ENCODE measurements around the gene PA2G4.

Gene PA2G4

GRCh38 chr12:56126732-56127239 is 22.4 kb downstream of the PA2G4 start:
- TF ChIP-seq, protein P1, sequence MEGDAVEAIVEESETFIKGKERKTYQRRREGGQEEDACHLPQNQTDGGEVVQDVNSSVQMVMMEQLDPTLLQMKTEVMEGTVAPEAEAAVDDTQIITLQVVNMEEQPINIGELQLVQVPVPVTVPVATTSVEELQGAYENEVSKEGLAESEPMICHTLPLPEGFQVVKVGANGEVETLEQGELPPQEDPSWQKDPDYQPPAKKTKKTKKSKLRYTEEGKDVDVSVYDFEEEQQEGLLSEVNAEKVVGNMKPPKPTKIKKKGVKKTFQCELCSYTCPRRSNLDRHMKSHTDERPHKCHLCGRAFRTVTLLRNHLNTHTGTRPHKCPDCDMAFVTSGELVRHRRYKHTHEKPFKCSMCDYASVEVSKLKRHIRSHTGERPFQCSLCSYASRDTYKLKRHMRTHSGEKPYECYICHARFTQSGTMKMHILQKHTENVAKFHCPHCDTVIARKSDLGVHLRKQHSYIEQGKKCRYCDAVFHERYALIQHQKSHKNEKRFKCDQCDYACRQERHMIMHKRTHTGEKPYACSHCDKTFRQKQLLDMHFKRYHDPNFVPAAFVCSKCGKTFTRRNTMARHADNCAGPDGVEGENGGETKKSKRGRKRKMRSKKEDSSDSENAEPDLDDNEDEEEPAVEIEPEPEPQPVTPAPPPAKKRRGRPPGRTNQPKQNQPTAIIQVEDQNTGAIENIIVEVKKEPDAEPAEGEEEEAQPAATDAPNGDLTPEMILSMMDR (IDR thresholded peaks at IDR 0.05; ENCODE audit: low read length, missing control alignments) = no peak
- no peak for DNase-seq (ENCODE audit: low read depth)
- H3K4me3 ChIP-seq (replicated peaks; ENCODE audit: low read depth, low read length) = no peak overlapping the region

GRCh38 chr12:56127485-56127887 is 23.1 kb downstream of the PA2G4 start:
- H3K4me3 ChIP-seq (replicated peaks; ENCODE audit: low read depth, low read length) = peak overlapping the region; percentile 53
- no peak for DNase-seq (ENCODE audit: low read depth)
- TF ChIP-seq, protein P1 (IDR thresholded peaks at IDR 0.05; ENCODE audit: low read length, missing control alignments) = no peak

DNA sequence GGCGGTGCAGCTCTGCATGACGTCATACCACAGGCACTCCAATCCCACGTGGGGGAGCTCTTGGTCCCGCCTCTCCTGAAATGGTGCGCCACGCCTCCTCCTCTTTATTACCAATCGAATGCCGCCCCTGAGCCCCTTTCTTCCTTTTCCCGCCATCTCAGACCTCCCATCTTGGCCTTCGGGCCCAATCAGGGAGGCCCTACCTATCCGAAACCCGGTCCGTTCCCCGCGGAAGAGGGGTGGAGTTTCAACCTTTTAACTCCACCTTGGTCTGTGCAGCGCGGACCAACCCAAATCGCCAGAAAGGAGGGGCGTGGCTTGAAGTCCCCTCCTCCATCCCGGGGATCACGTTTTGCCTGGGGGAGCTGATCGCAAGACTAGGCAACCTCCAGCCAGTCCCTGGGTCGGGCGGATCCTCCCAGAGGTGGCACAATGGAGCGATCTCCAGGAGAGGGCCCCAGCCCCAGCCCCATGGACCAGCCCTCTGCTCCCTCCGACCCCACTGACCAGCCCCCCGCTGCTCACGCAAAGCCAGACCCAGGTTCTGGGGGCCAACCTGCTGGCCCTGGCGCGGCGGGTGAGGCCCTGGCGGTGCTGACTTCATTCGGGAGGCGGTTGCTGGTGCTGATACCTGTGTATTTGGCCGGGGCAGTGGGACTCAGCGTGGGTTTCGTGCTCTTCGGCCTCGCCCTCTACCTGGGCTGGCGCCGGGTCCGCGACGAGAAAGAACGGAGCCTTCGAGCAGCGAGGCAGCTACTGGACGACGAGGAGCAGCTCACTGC is 23.7 kb downstream of the PA2G4 start, which contains the start of gene ESYT1:
Gene ESYT1 (plus strand): TSS at position 380 of the 782 bp plus-strand sequence. CDS start 53 bp downstream, at position 433.
- peak within 1 kb of the TSS; percentile 90 for H3K4me3 ChIP-seq (replicated peaks; ENCODE audit: low read depth, low read length)

DNA sequence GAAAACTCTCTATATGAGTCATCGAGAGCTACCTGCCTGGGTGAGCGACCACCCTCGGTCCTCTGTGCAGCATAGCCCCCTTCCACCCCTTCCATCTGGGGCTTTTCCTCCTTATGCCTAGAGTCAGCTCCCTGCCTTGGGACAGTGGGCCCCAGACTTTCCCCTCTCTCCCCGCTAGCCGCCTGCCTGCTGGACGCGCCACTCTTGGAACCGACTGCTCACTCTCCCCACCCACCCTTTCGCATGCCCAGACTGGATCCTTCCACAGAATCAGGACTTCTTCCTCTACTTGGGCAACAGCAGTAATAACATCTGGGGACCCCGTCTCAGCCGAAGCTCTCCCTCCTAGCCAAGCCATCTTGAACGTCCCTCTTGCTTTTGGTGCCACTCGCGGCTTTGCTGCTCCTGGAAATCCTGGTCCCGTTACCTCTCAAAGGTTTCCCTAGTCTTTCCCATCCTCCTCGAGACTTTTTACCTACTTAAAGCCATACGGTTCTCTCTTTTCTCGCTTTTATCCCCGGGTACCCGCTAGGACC is 24.4 kb downstream of the PA2G4 start:
- TF ChIP-seq, protein P1 (IDR thresholded peaks at IDR 0.05; ENCODE audit: low read length, missing control alignments) = no peak
- peak overlapping the region; percentile 90 for H3K4me3 ChIP-seq (replicated peaks; ENCODE audit: low read depth, low read length)
- peak; percentile 31 for DNase-seq (ENCODE audit: low read depth)

More for the DNA sequence above, 23.7 kb downstream of the PA2G4 start, which contains the start of gene ESYT1:
- TF ChIP-seq, protein P1 (IDR thresholded peaks at IDR 0.05; ENCODE audit: low read length, missing control alignments) = no peak
- peak; percentile 100 for DNase-seq (ENCODE audit: low read depth)

DNA sequence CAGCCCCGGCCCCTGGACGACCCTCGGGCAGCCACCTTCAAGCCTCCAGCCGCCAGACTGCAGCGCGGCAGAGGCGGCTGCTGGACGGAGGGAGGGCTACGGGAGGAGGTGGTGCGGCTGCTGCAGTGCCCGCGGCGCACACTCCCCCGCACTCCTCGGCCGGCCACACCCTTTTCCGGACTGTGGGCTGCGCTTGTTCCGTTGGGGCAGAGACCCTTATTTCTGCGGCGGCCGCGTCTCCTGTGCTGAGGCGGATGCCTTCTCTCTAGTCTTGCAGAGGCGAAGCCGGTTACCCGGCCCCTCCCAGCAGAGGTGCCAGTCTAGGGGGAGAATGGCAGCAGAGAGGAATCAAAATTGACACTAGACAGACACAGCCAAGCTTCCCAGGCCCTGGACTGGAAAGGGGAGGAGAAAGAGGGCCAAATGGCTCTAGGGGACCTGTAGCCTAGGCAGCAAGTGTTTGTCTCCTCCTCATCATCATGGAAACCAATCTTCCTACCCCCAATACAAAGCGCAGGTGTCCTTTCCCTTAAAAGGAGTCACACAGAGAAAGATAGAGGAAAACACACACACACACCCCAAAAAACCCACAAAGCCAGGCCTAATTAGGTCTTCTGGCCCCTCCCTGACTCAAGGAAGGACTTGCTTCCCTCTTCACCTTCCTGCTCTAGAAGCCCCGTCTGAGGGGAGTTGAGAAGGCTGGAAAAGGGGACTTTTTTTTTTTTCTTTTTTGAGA is 25.0 kb downstream of the PA2G4 start:
- H3K4me3 ChIP-seq (replicated peaks; ENCODE audit: low read depth, low read length) = peak overlapping the region; percentile 90
- peak; percentile 59 for DNase-seq (ENCODE audit: low read depth)
- TF ChIP-seq, protein P1 (IDR thresholded peaks at IDR 0.05; ENCODE audit: low read length, missing control alignments) = no peak

GRCh38 chr12:56129942-56130495 is 25.7 kb downstream of the PA2G4 start:
- peak overlapping the region; percentile 90 for H3K4me3 ChIP-seq (replicated peaks; ENCODE audit: low read depth, low read length)
- TF ChIP-seq, protein P1 (IDR thresholded peaks at IDR 0.05; ENCODE audit: low read length, missing control alignments) = no peak
- DNase-seq (ENCODE audit: low read depth) = no peak
